Mononuclear cell (primary cell): ENCODE results near the gene TFPI. TPM values are rescaled to one million over a fixed set of nuclear protein-coding genes. Genes with fewer than 3 reads are reported as not detected.

Experiments used
- H3K27me3 ChIP-seq: 2 replicates; pipeline ENCODE4 v1.6.0; 2011; ENCODE audit warnings: low read length, control low read depth; ENCODE audit not compliant: insufficient read depth
- H3K4me1 ChIP-seq: 2 replicates; pipeline ENCODE4 v1.5.1; 2011; ENCODE audit warnings: mild to moderate bottlenecking, low read length, control low read depth; ENCODE audit not compliant: insufficient read depth
- H3K4me3 ChIP-seq: 2 replicates; pipeline ENCODE4 v1.5.1; 2011; ENCODE audit warnings: mild to moderate bottlenecking, low read length, moderate library complexity
- H3K9me3 ChIP-seq: 2 replicates; pipeline ENCODE4 v1.5.1; 2011; ENCODE audit warnings: low read depth, mild to moderate bottlenecking, control low read depth, low read length
- total RNA-seq: library from RNA; depleted of rRNA; stranded (reverse); fragments of >200 nt; gene quantifications from one replicate; pipeline ENCODE4 v1.2.3, GENCODE V29; 2012

TFPI gene
- total RNA-seq, 1 donor, result 6.9 TPM

GRCh38 chr2:187446711-187447110 is 107.5 kb downstream of the TFPI start:
- Histone ChIP-seq H3K27me3 (no peaks in the 10 kb centered on the region), H3K9me3 (no peaks in the 10 kb centered on the region), H3K4me3 (no peak overlapping the region), H3K4me1 (peaks cover 6% of the 10 kb centered on the region)

GRCh38 chr2:187445051-187445450 is 109.2 kb downstream of the TFPI start:
- peaks cover 6% of the 10 kb centered on the region for H3K4me1 ChIP-seq
- H3K9me3 ChIP-seq, result no peaks in the 10 kb centered on the region
- no peak overlapping the region for H3K4me3 ChIP-seq
- H3K27me3 ChIP-seq, result no peaks in the 10 kb centered on the region

GRCh38 chr2:187442778-187443177 is 111.5 kb downstream of the TFPI start:
- H3K27me3 ChIP-seq, result no peaks in the 10 kb centered on the region
- no peaks in the 10 kb centered on the region for H3K9me3 ChIP-seq
- no peaks in the 10 kb centered on the region for H3K4me1 ChIP-seq
- no peak overlapping the region for H3K4me3 ChIP-seq

GRCh38 chr2:187442378-187442777 is 111.9 kb downstream of the TFPI start:
- H3K4me3 ChIP-seq, result no peak overlapping the region
- no peaks in the 10 kb centered on the region for H3K9me3 ChIP-seq
- H3K4me1 ChIP-seq, result no peaks in the 10 kb centered on the region
- H3K27me3 ChIP-seq, result no peaks in the 10 kb centered on the region

- no peak overlapping the region for H3K4me3 ChIP-seq
- no peaks in the 10 kb centered on the region for H3K4me1 ChIP-seq
- H3K27me3 ChIP-seq, result no peaks in the 10 kb centered on the region
- H3K9me3 ChIP-seq, result no peaks in the 10 kb centered on the region
Measured at GRCh38 chr2:187440101-187440675, 114.0 kb downstream of the TFPI start.

GRCh38 chr2:187438455-187438854 is 115.8 kb downstream of the TFPI start:
- Histone ChIP-seq H3K9me3 (no peaks in the 10 kb centered on the region), H3K4me1 (no peaks in the 10 kb centered on the region), H3K27me3 (no peaks in the 10 kb centered on the region), H3K4me3 (no peak overlapping the region)

GRCh38 chr2:187435756-187436155 is 118.5 kb downstream of the TFPI start:
- no peaks in the 10 kb centered on the region for H3K27me3 ChIP-seq
- no peak overlapping the region for H3K4me3 ChIP-seq
- H3K4me1 ChIP-seq, result no peaks in the 10 kb centered on the region
- no peaks in the 10 kb centered on the region for H3K9me3 ChIP-seq

GRCh38 chr2:187435078-187435477 is 119.2 kb downstream of the TFPI start:
- H3K27me3 ChIP-seq, result no peaks in the 10 kb centered on the region
- no peaks in the 10 kb centered on the region for H3K4me1 ChIP-seq
- no peaks in the 10 kb centered on the region for H3K9me3 ChIP-seq
- H3K4me3 ChIP-seq, result no peak overlapping the region

GRCh38 chr2:187434342-187434785 is 119.9 kb downstream of the TFPI start:
- H3K4me3 ChIP-seq, result no peak overlapping the region
- H3K9me3 ChIP-seq, result no peaks in the 10 kb centered on the region
- H3K4me1 ChIP-seq, result no peaks in the 10 kb centered on the region
- no peaks in the 10 kb centered on the region for H3K27me3 ChIP-seq

GRCh38 chr2:187431911-187432310 is 122.3 kb downstream of the TFPI start:
- H3K9me3 ChIP-seq, result no peaks in the 10 kb centered on the region
- H3K27me3 ChIP-seq, result no peaks in the 10 kb centered on the region
- H3K4me1 ChIP-seq, result no peaks in the 10 kb centered on the region
- no peak overlapping the region for H3K4me3 ChIP-seq

- H3K27me3 ChIP-seq, result no peaks in the 10 kb centered on the region
- H3K4me1 ChIP-seq, result no peaks in the 10 kb centered on the region
- H3K4me3 ChIP-seq, result no peak overlapping the region
- no peaks in the 10 kb centered on the region for H3K9me3 ChIP-seq
Measured at GRCh38 chr2:187429989-187430388, 124.2 kb downstream of the TFPI start.

- no peaks in the 10 kb centered on the region for H3K27me3 ChIP-seq
- H3K4me3 ChIP-seq, result no peak overlapping the region
- H3K9me3 ChIP-seq, result no peaks in the 10 kb centered on the region
- no peaks in the 10 kb centered on the region for H3K4me1 ChIP-seq
Measured at GRCh38 chr2:187424146-187424545, 130.1 kb downstream of the TFPI start.

GRCh38 chr2:187422282-187422681 is 132.0 kb downstream of the TFPI start:
- H3K4me3 ChIP-seq, result no peak overlapping the region
- no peaks in the 10 kb centered on the region for H3K4me1 ChIP-seq
- H3K27me3 ChIP-seq, result no peaks in the 10 kb centered on the region
- H3K9me3 ChIP-seq, result no peaks in the 10 kb centered on the region

GRCh38 chr2:187421519-187421918 is 132.7 kb downstream of the TFPI start:
- H3K4me1 ChIP-seq, result no peaks in the 10 kb centered on the region
- H3K9me3 ChIP-seq, result no peaks in the 10 kb centered on the region
- no peaks in the 10 kb centered on the region for H3K27me3 ChIP-seq
- no peak overlapping the region for H3K4me3 ChIP-seq

- Histone ChIP-seq H3K4me3 (no peak overlapping the region), H3K27me3 (no peaks in the 10 kb centered on the region), H3K9me3 (no peaks in the 10 kb centered on the region), H3K4me1 (no peaks in the 10 kb centered on the region)
Measured at GRCh38 chr2:187419808-187420207, 134.4 kb downstream of the TFPI start.

GRCh38 chr2:187415449-187415848 is 138.8 kb downstream of the TFPI start:
- no peaks in the 10 kb centered on the region for H3K9me3 ChIP-seq
- H3K4me3 ChIP-seq, result no peak overlapping the region
- no peaks in the 10 kb centered on the region for H3K27me3 ChIP-seq
- no peaks in the 10 kb centered on the region for H3K4me1 ChIP-seq
